H1 (cell line): ENCODE measurements around the gene ZNF592. TPM values are rescaled to one million over a fixed set of nuclear protein-coding genes. Genes with fewer than 3 reads are reported as not detected.

Experiments used
- CTCF ChIA-PET: fragments of 300-600 bp; sonication (Branson Sonifier 250); formaldehyde crosslinking; loops from one replicate; lab custom pipeline; 2021; ENCODE audit not compliant: partially characterized antibody; lab: Charles Lee
- POLR2A ChIA-PET: fragments of 300-600 bp; sonication (Branson Sonifier 250); formaldehyde crosslinking; loops from one replicate; lab custom pipeline; 2021; ENCODE audit warnings: inconsistent platforms; ENCODE audit not compliant: partially characterized antibody; lab: Charles Lee
- DNase-seq, 2 experiments: peaks; one replicate each; pipeline versions ENCODE4 v3.0.0 to v3.0.0-alpha.2; 2010 to 2022; ENCODE audit warnings: low spot score in 2 of 2, low read depth in 1 of 2, mixed read lengths in 1 of 2
- FAIRE-seq: peaks from 2 replicates; lab custom pipeline; 2011; peaks lifted over from hg19 to GRCh38; lab: Jason Lieb, UNC
- H2AFZ ChIP-seq: 2 replicates; pipeline ENCODE4 v1.8.1; 2012; ENCODE audit warnings: low read length, inconsistent platforms
- H2AK5ac ChIP-seq: 2 replicates; pipeline ENCODE4 v1.6.1; 2013; ENCODE audit warnings: low read depth, low read length
- H2BK120ac ChIP-seq: replicated peaks from 2 replicates; pipeline ENCODE3; 2013; ENCODE audit warnings: low read depth, low read length, inconsistent platforms
- H2BK12ac ChIP-seq: 2 replicates; pipeline ENCODE4 v1.6.1; 2013; ENCODE audit warnings: low read depth, low read length
- H2BK15ac ChIP-seq: 2 replicates; pipeline ENCODE4 v1.6.1; 2013; ENCODE audit warnings: low read length
- H2BK20ac ChIP-seq: 2 replicates; pipeline ENCODE4 v1.6.1; 2013; ENCODE audit warnings: low read length
- H2BK5ac ChIP-seq: 2 replicates; pipeline ENCODE4 v1.6.1; 2013; ENCODE audit warnings: low read depth, low read length
- H3K14ac ChIP-seq: 2 replicates; pipeline ENCODE4 v1.6.1; 2013; ENCODE audit warnings: inconsistent platforms; ENCODE audit not compliant: insufficient read length
- H3K18ac ChIP-seq: 2 replicates; pipeline ENCODE4 v1.6.1; 2013; ENCODE audit warnings: low read length; ENCODE audit errors: extremely low read depth
- H3K23ac ChIP-seq: 2 replicates; pipeline ENCODE4 v1.6.1; 2013; ENCODE audit warnings: inconsistent platforms; ENCODE audit not compliant: insufficient read length
- H3K23me2 ChIP-seq: 2 replicates; pipeline ENCODE4 v1.6.1; 2013; ENCODE audit warnings: low read depth, low read length
- H3K27ac ChIP-seq: 2 replicates; pipeline ENCODE4 v1.6.1; 2011; ENCODE audit warnings: low read depth, low read length, inconsistent platforms
- H3K27me3 ChIP-seq, 4 experiments: replicated peaks in 1 of 4; 1 replicate in 1 of 4; 2 replicates in 3 of 4; pipeline versions ENCODE4 v1.6.1 to v1.8.1; 2011 to 2013; ENCODE audit warnings: low read length in 3 of 4, mild to moderate bottlenecking in 3 of 4, inconsistent platforms in 2 of 4, mixed read lengths in 2 of 4, moderate library complexity in 1 of 4; ENCODE audit not compliant: control insufficient read depth in 3 of 4, insufficient read depth in 3 of 4; ENCODE audit errors: extremely low read depth in 1 of 4
- H3K36me3 ChIP-seq, 4 experiments: 2 replicates each; pipeline versions ENCODE4 v1.6.1 to v1.8.1; 2011 to 2013; ENCODE audit warnings: mild to moderate bottlenecking in 4 of 4, low read length in 3 of 4, moderate library complexity in 2 of 4, control low read depth in 1 of 4, inconsistent platforms in 1 of 4; ENCODE audit not compliant: insufficient read depth in 4 of 4, control insufficient read depth in 2 of 4
- H3K4ac ChIP-seq: replicated peaks from 2 replicates; pipeline ENCODE3; 2013; ENCODE audit warnings: low read length, low read depth, mixed read lengths, inconsistent platforms; ENCODE audit not compliant: insufficient read length
- H3K4me1 ChIP-seq, 4 experiments: replicated peaks in 1 of 4; 1 replicate in 1 of 4; 2 replicates in 3 of 4; pipeline versions ENCODE4 v1.6.1 to v1.8.1; 2011 to 2013; ENCODE audit warnings: low read length in 3 of 4, inconsistent platforms in 2 of 4, mixed read lengths in 1 of 4; ENCODE audit not compliant: insufficient read depth in 4 of 4, control insufficient read depth in 3 of 4
- H3K4me2 ChIP-seq, 2 experiments: 2 replicates each; pipeline versions ENCODE4 v1.6.1 to v1.8.1; 2011 to 2013; ENCODE audit warnings: low read depth in 2 of 2, low read length in 2 of 2, control low read depth in 1 of 2, inconsistent platforms in 1 of 2, mild to moderate bottlenecking in 1 of 2; ENCODE audit not compliant: insufficient read depth in 1 of 2
- H3K4me3 ChIP-seq, 4 experiments: fragments of 200-600, 300-600 bp in 1 of 4; sonication (generic), shearing (Covaris generic), sonication (Bioruptor Twin) in 1 of 4; 2 replicates each; pipeline versions ENCODE4 v1.5.1 to v1.8.1; 2011 to 2016; ENCODE audit warnings: low read length in 4 of 4, low read depth in 3 of 4, control low read depth in 2 of 4, inconsistent platforms in 2 of 4, mild to moderate bottlenecking in 2 of 4, mixed read lengths in 1 of 4, moderate library complexity in 1 of 4; ENCODE audit not compliant: insufficient read depth in 2 of 4; ENCODE audit errors: extremely low read depth in 1 of 4
- H3K56ac ChIP-seq: replicated peaks from 2 replicates; pipeline ENCODE3; 2013; ENCODE audit warnings: low read depth, mild to moderate bottlenecking, mixed read lengths, low read length, inconsistent platforms; ENCODE audit not compliant: insufficient read length
- H3K79me1 ChIP-seq: 2 replicates; pipeline ENCODE4 v1.6.1; 2013; ENCODE audit warnings: low read depth, low read length, control low read depth
- H3K79me2 ChIP-seq, 2 experiments: 2 replicates each; pipeline versions ENCODE4 v1.6.1 to v1.8.1; 2012 to 2013; ENCODE audit warnings: low read length in 2 of 2, mild to moderate bottlenecking in 2 of 2, inconsistent platforms in 1 of 2; ENCODE audit not compliant: insufficient read depth in 2 of 2, control insufficient read depth in 1 of 2
- H3K9ac ChIP-seq, 4 experiments: replicated peaks in 1 of 4; 1 replicate in 1 of 4; 2 replicates in 3 of 4; pipeline versions ENCODE4 v1.6.1 to v1.8.1; 2011 to 2013; ENCODE audit warnings: low read depth in 3 of 4, low read length in 3 of 4, control low read depth in 2 of 4, mild to moderate bottlenecking in 2 of 4, moderate library complexity in 2 of 4, inconsistent platforms in 1 of 4; ENCODE audit errors: extremely low read depth in 1 of 4
- H3K9me3 ChIP-seq, 2 experiments: 2 replicates each; pipeline versions ENCODE4 v1.6.1 to v1.8.1; 2012 to 2013; ENCODE audit warnings: mild to moderate bottlenecking in 2 of 2, moderate library complexity in 2 of 2, control low read depth in 1 of 2, inconsistent platforms in 1 of 2, low read depth in 1 of 2, low read length in 1 of 2, mixed read lengths in 1 of 2; ENCODE audit not compliant: insufficient read depth in 2 of 2
- H4K20me1 ChIP-seq, 2 experiments: replicated peaks in 1 of 2; 2 replicates each; pipeline versions ENCODE3 to v1.8.1; 2011 to 2013; ENCODE audit warnings: inconsistent platforms in 2 of 2, low read length in 2 of 2, mild to moderate bottlenecking in 1 of 2; ENCODE audit not compliant: insufficient read depth in 2 of 2, control insufficient read depth in 1 of 2
- H4K5ac ChIP-seq: 2 replicates; pipeline ENCODE4 v1.6.1; 2013; ENCODE audit warnings: low read length, low read depth, mixed read lengths, inconsistent platforms; ENCODE audit not compliant: insufficient read length
- H4K8ac ChIP-seq: 2 replicates; pipeline ENCODE4 v1.8.0; 2013; ENCODE audit warnings: mild to moderate bottlenecking, moderate library complexity, low read length, inconsistent platforms; ENCODE audit not compliant: insufficient read depth; ENCODE audit errors: extremely low read depth
- H4K91ac ChIP-seq: replicated peaks from 2 replicates; pipeline ENCODE3; 2013; ENCODE audit warnings: low read length, mixed read lengths, inconsistent platforms; ENCODE audit not compliant: insufficient read length
- ASH2L ChIP-seq: fragments of 200-600, 300-600 bp; sonication (generic); IDR thresholded peaks from one replicate; pipeline ENCODE4 v1.7.1; 2017; ENCODE audit warnings: low read length
- BCL11A ChIP-seq, 2 experiments: IDR thresholded peaks; one replicate each; pipeline ENCODE4 v1.6.1; 2011; ENCODE audit warnings: low read depth in 2 of 2, low read length in 2 of 2, mild to moderate bottlenecking in 2 of 2
- BRCA1 ChIP-seq: IDR thresholded peaks from 2 replicates; pipeline ENCODE4 v1.6.1; 2012; ENCODE audit warnings: low read depth, low read length, improper control_type of control experiment
- CBX8 ChIP-seq: fragments of 300-800, 300-1000 bp; sonication (generic); IDR thresholded peaks from 2 replicates; pipeline ENCODE4 v1.7.1; 2016; ENCODE audit warnings: low read depth, low read length, borderline replicate concordance
- EP300 ChIP-seq, 2 experiments: IDR thresholded peaks; 1 replicate in 1 of 2; 2 replicates in 1 of 2; pipeline ENCODE4 v1.6.1; 2011 to 2012; ENCODE audit warnings: low read depth in 2 of 2, low read length in 2 of 2, mild to moderate bottlenecking in 2 of 2, borderline replicate concordance in 1 of 2, inconsistent platforms in 1 of 2, moderate library complexity in 1 of 2
- PHF8 ChIP-seq: fragments of 200-600 bp; sonication (generic); conservative IDR thresholded peaks from 2 replicates; pipeline ENCODE4 v1.7.1; 2012; ENCODE audit warnings: low read depth, mild to moderate bottlenecking, inconsistent platforms, low read length, moderate library complexity
- POLR2A ChIP-seq, 2 experiments: IDR thresholded peaks; 1 replicate in 1 of 2; 2 replicates in 1 of 2; pipeline ENCODE4 v1.6.1; 2011; ENCODE audit warnings: low read depth in 2 of 2, low read length in 2 of 2, mild to moderate bottlenecking in 2 of 2; ENCODE audit errors: control extremely low read depth in 1 of 2
- SIX5 ChIP-seq: IDR thresholded peaks from 2 replicates; pipeline ENCODE4 v1.6.1; 2011; ENCODE audit warnings: mild to moderate bottlenecking, low read depth, low read length
- SRF ChIP-seq: IDR thresholded peaks from 2 replicates; pipeline ENCODE4 v1.6.1; 2011; ENCODE audit warnings: mild to moderate bottlenecking, low read depth, low read length, moderate library complexity
- SUZ12 ChIP-seq: fragments of 200-600 bp; sonication (generic); IDR thresholded peaks from 2 replicates; pipeline ENCODE4 v1.6.1; 2012; ENCODE audit warnings: mild to moderate bottlenecking, inconsistent platforms, low read length, moderate library complexity, mixed read lengths
- TBP ChIP-seq: IDR thresholded peaks from 2 replicates; pipeline ENCODE4 v1.6.1; 2011; ENCODE audit warnings: low read depth, low read length, improper control_type of control experiment
- YY1 ChIP-seq: IDR thresholded peaks from 2 replicates; pipeline ENCODE4 v1.6.1; 2011; ENCODE audit warnings: low read depth, mild to moderate bottlenecking, low read length
- ZNF274 ChIP-seq: IDR thresholded peaks from 2 replicates; pipeline ENCODE4 v1.7.0; 2012; ENCODE audit warnings: low read length, borderline replicate concordance; ENCODE audit errors: extremely low read depth
- WGBS, 2 experiments: shearing (Covaris generic) in 1 of 2; methylation state at CpG; one replicate each; pipeline versions ENCODE4 v1.1.6 to v1.1.7; 2013 to 2015; ENCODE audit warnings: low lambda C conversion rate in 2 of 2, mixed read lengths in 2 of 2, inconsistent platforms in 1 of 2, low coverage in 1 of 2, missing lambda C conversion rate in 1 of 2; ENCODE audit not compliant: insufficient replicate concordance in 2 of 2, insufficient coverage in 1 of 2, insufficient read length in 1 of 2; ENCODE audit errors: extremely low coverage in 1 of 2, missing lambda C conversion rate in 1 of 2; 5-methylcytosine and 5-hydroxymethylcytosine counted together
- polyA plus RNA-seq, 7 experiments: library from polyadenylated mRNA; depleted of rRNA in 3 of 7; stranded (reverse) in 5 of 7; unstranded in 2 of 7; fragments of >200 nt in 5 of 7; fragments of 200-250 nt in 2 of 7; gene quantifications; 1 replicate in 5 of 7; 2 replicates in 1 of 7; 4 replicates in 1 of 7; pipeline versions ENCODE4 v1.2.1 to v1.2.3, GENCODE V29; 2011 to 2013; ENCODE audit warnings: missing spikeins in 2 of 7, mixed read lengths in 2 of 7
- total RNA-seq: library from RNA; stranded (reverse); fragmentation: NEBNext Ultra II Directional; extraction: Animal tissue kit (Norgen Biotek cat#: 25700); gene quantifications from 2 replicates; pipeline ENCODE4 v1.2.1, GENCODE V29; 2021
- TF ChIP-seq, protein P1 (sequence below): IDR thresholded peaks from 2 replicates; pipeline ENCODE4 v1.6.1; 2012; ENCODE audit warnings: inconsistent platforms

Gene ZNF592
- total and polyA plus RNA-seq, 2 of the 8 experiments (the other 6 are each of a cell fraction or from before 2014, with no cell fraction given) = 14.2 to 33.0 TPM

DNA sequence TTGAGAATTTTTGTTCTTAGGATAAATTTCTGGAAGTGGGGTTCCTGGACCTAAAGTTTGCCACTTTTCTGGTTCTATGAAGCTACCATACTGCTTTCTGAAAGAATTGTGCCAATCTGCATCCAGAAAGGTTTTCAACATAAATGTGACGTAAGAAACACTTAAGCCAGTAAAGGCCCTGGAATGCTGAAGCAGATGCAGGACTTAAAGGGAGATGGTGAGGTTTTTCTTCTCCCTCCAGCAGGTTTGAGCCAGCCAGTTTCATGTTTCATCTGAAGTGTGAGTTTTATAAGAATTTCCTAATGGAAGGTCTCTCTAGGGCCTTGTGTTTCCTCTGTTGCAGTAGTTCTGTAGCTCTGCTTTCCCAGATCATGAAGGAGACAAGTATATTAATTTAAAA, 33.1 kb downstream of the ZNF592 start:
- CTCF ChIA-PET = interaction anchor here (0.7 kb wide), 2 partner anchors 23 to 121 kb away, joined by 3 read pairs; no protein-coding TSS in a partner anchor
- 93% methylated on average over 1 of the region's 1 CpG; no CpG with 5 or more reads in 1 of the 2 experiments for whole genome bisulfite sequencing, 2 experiments
- no peak overlapping the region for H3K18ac ChIP-seq

More for the DNA sequence above, 33.1 kb downstream of the ZNF592 start:
- Histone ChIP-seq H2BK12ac (no peak overlapping the region), H3K27me3 (no peaks in the 10 kb centered on the region), H2AK5ac (no peak overlapping the region), H3K4me3 (no peak overlapping the region), H3K27ac (no peak overlapping the region), H2BK5ac (no peak overlapping the region), H3K79me1 (peaks cover 6% of the 10 kb centered on the region), H4K91ac (no peak overlapping the region), H3K56ac (no peak overlapping the region), H2BK20ac (no peak overlapping the region), H2BK120ac (no peak overlapping the region), H3K4ac (no peak overlapping the region), H4K5ac (no peak overlapping the region), H3K36me3 (peaks cover 6 to 24% (median 11%) of the 10 kb centered on the region in 4 experiments; a peak in 7 of 8 replicates), H3K23me2 (no peaks in the 10 kb centered on the region), H3K4me2 (no peak overlapping the region), H3K9ac (no peak overlapping the region), H2AFZ (no peak overlapping the region), H3K79me2 (peaks cover 0 to 15% of the 10 kb centered on the region in 2 experiments; a peak in 2 of 4 replicates), H2BK15ac (no peak overlapping the region), H3K9me3 (no peaks in the 10 kb centered on the region), H4K8ac (no peak overlapping the region), H4K20me1 (peaks cover 0 to 10% of the 10 kb centered on the region in 2 experiments), H3K4me1 (peaks cover 2 to 8% (median 3%) of the 10 kb centered on the region in 4 experiments; a peak in 5 of 7 replicates), H3K23ac (no peak overlapping the region), H3K14ac (no peak overlapping the region)
- FAIRE-seq = no peak
- POLR2A ChIA-PET = interaction anchor here (0.7 to 0.9 kb wide), 2 partner anchors 66 to 78 kb away, joined by 3 to 4 read pairs; no protein-coding TSS in a partner anchor
- no peak for TF ChIP-seq TBP
- TF ChIP-seq BRCA1 = no peak
- TF ChIP-seq SUZ12 = no peak
- TF ChIP-seq SIX5 = no peak
- TF ChIP-seq YY1 = no peak
- TF ChIP-seq, protein P1, sequence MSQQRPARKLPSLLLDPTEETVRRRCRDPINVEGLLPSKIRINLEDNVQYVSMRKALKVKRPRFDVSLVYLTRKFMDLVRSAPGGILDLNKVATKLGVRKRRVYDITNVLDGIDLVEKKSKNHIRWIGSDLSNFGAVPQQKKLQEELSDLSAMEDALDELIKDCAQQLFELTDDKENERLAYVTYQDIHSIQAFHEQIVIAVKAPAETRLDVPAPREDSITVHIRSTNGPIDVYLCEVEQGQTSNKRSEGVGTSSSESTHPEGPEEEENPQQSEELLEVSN = no peak
- TF ChIP-seq ASH2L = no peak
- TF ChIP-seq PHF8 = no peak
- no peak for TF ChIP-seq POLR2A (IDR thresholded peaks at IDR 0.05; ENCODE audit: control extremely low read depth in 1 of 2, low read depth in 2 of 2, low read length in 2 of 2)
- TF ChIP-seq EP300 (IDR thresholded peaks at IDR 0.05; ENCODE audit: borderline replicate concordance in 1 of 2, low read depth in 2 of 2, low read length in 2 of 2) = no peak
- no peak for TF ChIP-seq BCL11A (IDR thresholded peaks at IDR 0.05; ENCODE audit: low read depth in 2 of 2, low read length in 2 of 2)
- no peak for TF ChIP-seq CBX8
- TF ChIP-seq ZNF274 = no peak
- no peak for TF ChIP-seq SRF
- no peak for DNase-seq
